GM12891 (cell line): ENCODE measurements around the gene COIL.

ENCODE experiments used
- POLR2A ChIP-seq: IDR thresholded peaks from 2 replicates; pipeline ENCODE4 v1.6.1; 2011; ENCODE audit warnings: low read depth, low read length, control low read depth
- POLR2AphosphoS5 ChIP-seq: IDR thresholded peaks from 2 replicates; pipeline ENCODE4 v1.6.1; 2011; ENCODE audit warnings: low read depth, low read length, control low read depth
- TAF1 ChIP-seq: IDR thresholded peaks from 2 replicates; pipeline ENCODE4 v1.6.1; 2011; ENCODE audit warnings: low read depth, low read length, control low read depth

DNA sequence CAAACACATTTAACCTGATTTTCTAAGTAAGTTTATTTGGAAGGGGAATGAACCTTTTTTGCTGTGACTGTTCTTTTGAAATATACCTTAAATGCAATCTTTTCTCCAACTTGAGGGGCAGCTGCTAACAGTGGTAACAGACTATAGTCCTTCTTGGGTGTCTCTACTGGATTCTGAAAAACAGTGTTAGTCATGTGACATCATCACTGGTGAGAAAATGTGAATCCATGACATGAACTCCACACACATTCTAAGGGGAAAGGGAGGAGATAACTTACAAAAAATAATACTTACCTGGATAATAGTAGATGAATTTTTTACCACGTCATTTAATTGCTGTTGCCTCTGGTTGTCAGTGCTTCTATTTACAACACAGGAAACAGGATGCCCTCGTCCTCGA is 11.3 kb downstream of the COIL start:
- TF ChIP-seq TAF1 (no peak), POLR2A (no peak), POLR2AphosphoS5 (no peak)
